Measurements from ENCODE around the gene CNTNAP4. TPM values are rescaled to one million over a fixed set of nuclear protein-coding genes. Genes with fewer than 3 reads are reported as not detected.

CNTNAP4 gene
- total and polyA plus RNA-seq, 2 of the 13 experiments (the other 11 are each of a cell fraction or from before 2014, with no cell fraction given) = not detected

DNA sequence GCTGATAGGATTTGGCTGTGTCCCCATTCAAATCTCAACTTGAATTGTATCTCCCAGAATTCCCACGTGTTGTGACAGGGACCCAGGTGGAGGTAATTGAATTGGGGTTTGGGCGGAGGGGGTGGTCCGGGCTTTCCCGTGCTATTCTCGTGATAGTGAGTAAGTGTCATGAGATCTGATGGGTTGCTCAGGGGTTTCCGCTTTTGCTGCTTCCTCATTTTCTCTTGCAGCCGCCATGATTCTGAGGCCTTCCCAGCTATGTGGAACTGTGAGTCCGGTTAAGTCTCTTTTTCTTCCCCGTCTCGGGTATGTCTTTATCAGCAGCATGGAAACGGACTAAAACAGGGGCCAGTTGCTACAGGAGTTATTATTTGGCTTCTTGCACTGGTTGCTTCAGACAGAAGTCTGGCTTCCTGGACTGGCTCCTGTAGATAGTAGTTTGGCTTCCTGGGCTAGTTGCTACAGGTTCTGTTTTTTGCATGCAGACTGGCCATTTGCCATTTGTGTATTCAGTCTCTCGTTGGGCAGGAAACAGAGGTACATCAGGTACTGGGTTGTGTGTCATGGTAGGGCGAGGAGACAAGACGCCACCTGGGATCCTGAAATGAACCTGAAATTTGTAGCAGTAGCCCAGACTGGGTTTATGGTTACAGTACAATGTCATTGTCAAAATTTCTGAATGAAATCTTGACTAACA, 32.6 kb downstream of the CNTNAP4 start:
- CTCF ChIA-PET (ENCODE audit: low intra/inter-chr PET ratio, low total read pairs) = no interaction called here
- no peaks in the 10 kb centered on the region for H3K4me1 ChIP-seq (ENCODE audit: insufficient read depth, low read length)
- no peaks in the 10 kb centered on the region for H3K27me3 ChIP-seq (ENCODE audit: control insufficient read depth in 1 of 2, insufficient read depth in 2 of 2, low read length in 2 of 2)
- POLR2A ChIA-PET = no interaction called here
- H3K9me3 ChIP-seq (ENCODE audit: low read length) = no peaks in the 10 kb centered on the region
- in situ Hi-C loops (cut with HindIII; ENCODE audit: extremely low pct_ligation_motif_present, low pct_unique_long_range_greater_than_20kb) (no loop called here), intact Hi-C loops (cut with micrococcal nuclease; ENCODE audit: unreplicated experiment) (no loop called here)
- no peak overlapping the region for H3K9ac ChIP-seq (ENCODE audit: insufficient read depth, low read depth, low read length)
- H3K4me2 ChIP-seq (ENCODE audit: low read depth, low read length) = no peak overlapping the region
- DNase-seq (ENCODE audit: low spot score) = no peak
- no peaks in the 10 kb centered on the region for H4K20me1 ChIP-seq (ENCODE audit: insufficient read depth, low read length)
- no peak overlapping the region for H3K4me3 ChIP-seq (replicated peaks in 1 of 3; ENCODE audit: insufficient read depth in 1 of 3, low read depth in 2 of 3, low read length in 3 of 3)
- no TSS peak for BruUV-seq (replicated peaks)
- TF ChIP-seq ZNF788 (CRISPR knock-in tag; IDR thresholded peaks at IDR 0.05; ENCODE audit: borderline replicate concordance) (no peak), ZNF792 (CRISPR knock-in tag; IDR thresholded peaks at IDR 0.05) (0 out of 2 replicates have a peak, but pooled peaks have one; percentile 24), ZNF263 (CRISPR knock-in tag; IDR thresholded peaks at IDR 0.05) (no peak)
- no peak overlapping the region for H2AFZ ChIP-seq (ENCODE audit: low read length)
- H3K27ac ChIP-seq (ENCODE audit: extremely low read length, insufficient read depth, low read length) = no peak overlapping the region
- FAIRE-seq = no peak
- H3K36me3 ChIP-seq (replicated peaks in 1 of 2; ENCODE audit: control insufficient read depth in 1 of 2, insufficient read depth in 2 of 2, low read length in 2 of 2) = no peaks in the 10 kb centered on the region
- no peaks in the 10 kb centered on the region for H3K79me2 ChIP-seq (ENCODE audit: insufficient read depth, low read length)
- no peak for ATAC-seq
- WGBS (ENCODE audit: low lambda C conversion rate) = 16% methylated on average over 14 of the region's 14 CpGs

DNA sequence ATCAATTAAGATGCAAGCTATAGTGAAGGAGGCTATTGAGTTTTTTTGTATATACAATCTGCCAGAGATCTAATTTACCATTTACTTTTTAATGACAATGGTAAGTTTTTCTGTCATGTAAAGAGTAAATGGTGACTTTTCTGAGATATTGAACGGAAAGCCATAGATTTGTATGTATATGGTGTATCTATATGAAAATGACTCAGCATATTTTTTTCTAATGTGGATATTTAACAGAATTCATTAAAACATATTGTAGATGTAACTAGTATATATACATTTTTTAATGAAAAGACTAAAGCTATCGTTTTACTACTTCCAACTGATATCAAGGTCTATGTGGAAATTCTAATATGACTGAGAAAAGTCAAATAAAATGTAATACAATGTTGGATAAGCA, 34.1 kb downstream of the CNTNAP4 start:
- Histone ChIP-seq H4K20me1 (ENCODE audit: insufficient read depth, low read length) (no peaks in the 10 kb centered on the region), H3K79me2 (ENCODE audit: insufficient read depth, low read length) (no peaks in the 10 kb centered on the region), H3K36me3 (replicated peaks in 1 of 2; ENCODE audit: control insufficient read depth in 1 of 2, insufficient read depth in 2 of 2, low read length in 2 of 2) (no peaks in the 10 kb centered on the region), H3K9ac (ENCODE audit: insufficient read depth, low read depth, low read length) (no peak overlapping the region), H3K27me3 (ENCODE audit: control insufficient read depth in 1 of 2, insufficient read depth in 2 of 2, low read length in 2 of 2) (no peaks in the 10 kb centered on the region), H3K9me3 (ENCODE audit: low read length) (no peaks in the 10 kb centered on the region), H3K4me1 (ENCODE audit: insufficient read depth, low read length) (no peaks in the 10 kb centered on the region), H3K27ac (ENCODE audit: extremely low read length, insufficient read depth, low read length) (no peak overlapping the region), H2AFZ (ENCODE audit: low read length) (no peak overlapping the region), H3K4me2 (ENCODE audit: low read depth, low read length) (no peak overlapping the region), H3K4me3 (replicated peaks in 1 of 3; ENCODE audit: insufficient read depth in 1 of 3, low read depth in 2 of 3, low read length in 3 of 3) (no peak overlapping the region)
- FAIRE-seq (no peak), ATAC-seq (no peak), DNase-seq (ENCODE audit: low spot score) (no peak)
- in situ Hi-C loops (cut with HindIII; ENCODE audit: extremely low pct_ligation_motif_present, low pct_unique_long_range_greater_than_20kb) (no loop called here), intact Hi-C loops (cut with micrococcal nuclease; ENCODE audit: unreplicated experiment) (no loop called here)
- 12% methylated on average over 2 of the region's 2 CpGs for WGBS (ENCODE audit: low lambda C conversion rate)
- POLR2A ChIA-PET = no interaction called here
- BruUV-seq (replicated peaks) = no TSS peak
- peak; percentile 90 for TF ChIP-seq NFE2L2 (IDR thresholded peaks at IDR 0.05; ENCODE audit: low read length)
- TF ChIP-seq NRL (CRISPR knock-in tag; IDR thresholded peaks at IDR 0.05; ENCODE audit: borderline replicate concordance) = no peak
- peak; percentile 53 to 68; a peak in 3 of 4 replicates for TF ChIP-seq MAFK (conservative IDR thresholded peaks at IDR 0.05 in 1 of 2, IDR thresholded peaks at IDR 0.05 in 1 of 2; ENCODE audit: low read length in 2 of 2)
- CTCF ChIA-PET (ENCODE audit: low intra/inter-chr PET ratio, low total read pairs) = no interaction called here

Data from HepG2 (cell line).